IPS-11a (cell line): ENCODE measurements around the gene NCOA1.
A peak's percentile ranks its signal among the peaks of the same experiment; 100 is the strongest.
"Not testable (repeated sequence)": the region's sequence is repeated elsewhere in the genome, so short reads cannot be mapped to it uniquely, and the experiment has no call there.

Source experiments
- H3K4me3 ChIP-seq: one replicate; pipeline ENCODE4 v1.5.1; 2013; ENCODE audit warnings: low read depth, low read length, control low read depth

NCOA1 gene

DNA sequence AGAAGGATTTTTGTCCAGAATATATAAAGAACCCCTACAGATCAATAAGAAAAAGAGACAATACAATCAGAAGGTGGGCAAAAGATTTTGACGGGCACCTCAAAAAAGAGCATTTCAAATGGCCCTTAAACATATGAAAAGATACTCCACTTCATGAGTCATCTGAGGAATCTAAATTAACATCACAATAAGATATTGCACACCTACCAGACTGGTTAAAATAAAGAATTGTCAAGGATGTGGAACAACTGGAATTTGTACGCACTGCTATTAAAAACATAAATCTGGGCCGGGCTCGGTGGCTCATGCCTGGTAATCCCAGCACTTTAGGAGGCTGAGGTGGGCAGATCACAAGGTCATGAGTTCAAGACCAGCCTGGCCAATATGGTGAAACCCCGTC is 17.0 kb upstream of the NCOA1 start:
- no peak overlapping the region for H3K4me3 ChIP-seq

GRCh38 chr2:24477229-24477628 is 13.8 kb upstream of the NCOA1 start:
- H3K4me3 ChIP-seq, result no peak overlapping the region

- H3K4me3 ChIP-seq, result no peak overlapping the region
These were observed 12.8 kb upstream of the NCOA1 start for GRCh38 chr2:24478243-24478642.

- H3K4me3 ChIP-seq, result no peak overlapping the region
These were observed 10.8 kb upstream of the NCOA1 start for GRCh38 chr2:24480245-24480644.

GRCh38 chr2:24482251-24482971 is 8.6 kb upstream of the NCOA1 start:
- H3K4me3 ChIP-seq, result no peak overlapping the region

- no peak overlapping the region for H3K4me3 ChIP-seq
These were observed 8.1 kb upstream of the NCOA1 start for GRCh38 chr2:24482972-24483300.

GRCh38 chr2:24484677-24485076 is 6.4 kb upstream of the NCOA1 start:
- H3K4me3 ChIP-seq, result not testable (repeated sequence)

- no peak overlapping the region for H3K4me3 ChIP-seq
These were observed 5.9 kb upstream of the NCOA1 start for GRCh38 chr2:24485197-24485596.

GRCh38 chr2:24486636-24487205 is 4.3 kb upstream of the NCOA1 start:
- H3K4me3 ChIP-seq, result no peak overlapping the region

GRCh38 chr2:24489465-24490180 is 1.4 kb upstream of the NCOA1 start:
- H3K4me3 ChIP-seq, result peak overlapping the region; percentile 53

DNA sequence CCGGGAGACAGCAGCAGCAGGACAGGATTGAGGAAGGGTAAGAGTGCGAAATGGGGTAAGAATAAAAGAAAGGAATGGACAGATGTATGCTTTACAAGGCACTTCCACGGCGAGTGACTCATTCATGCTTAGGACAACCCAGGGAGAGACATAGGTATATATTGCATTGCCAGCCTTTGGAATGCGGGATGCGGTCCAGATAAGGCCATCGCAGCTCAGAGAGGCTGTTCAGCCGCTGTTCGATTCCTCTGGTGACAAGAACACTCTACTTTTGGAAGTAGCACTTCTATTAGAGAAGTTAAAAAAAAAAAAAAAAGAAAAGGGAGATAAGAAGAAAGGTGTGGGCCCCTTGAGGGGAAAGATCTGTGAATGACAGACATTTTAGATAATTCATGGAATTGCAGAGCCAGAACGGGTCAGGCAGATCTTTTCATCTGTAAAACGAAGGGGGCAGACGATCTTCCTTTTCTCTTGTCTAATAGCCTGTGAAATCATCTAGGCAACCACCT is 819 bp upstream of the NCOA1 start:
- H3K4me3 ChIP-seq, result peak overlapping the region; percentile 53

DNA sequence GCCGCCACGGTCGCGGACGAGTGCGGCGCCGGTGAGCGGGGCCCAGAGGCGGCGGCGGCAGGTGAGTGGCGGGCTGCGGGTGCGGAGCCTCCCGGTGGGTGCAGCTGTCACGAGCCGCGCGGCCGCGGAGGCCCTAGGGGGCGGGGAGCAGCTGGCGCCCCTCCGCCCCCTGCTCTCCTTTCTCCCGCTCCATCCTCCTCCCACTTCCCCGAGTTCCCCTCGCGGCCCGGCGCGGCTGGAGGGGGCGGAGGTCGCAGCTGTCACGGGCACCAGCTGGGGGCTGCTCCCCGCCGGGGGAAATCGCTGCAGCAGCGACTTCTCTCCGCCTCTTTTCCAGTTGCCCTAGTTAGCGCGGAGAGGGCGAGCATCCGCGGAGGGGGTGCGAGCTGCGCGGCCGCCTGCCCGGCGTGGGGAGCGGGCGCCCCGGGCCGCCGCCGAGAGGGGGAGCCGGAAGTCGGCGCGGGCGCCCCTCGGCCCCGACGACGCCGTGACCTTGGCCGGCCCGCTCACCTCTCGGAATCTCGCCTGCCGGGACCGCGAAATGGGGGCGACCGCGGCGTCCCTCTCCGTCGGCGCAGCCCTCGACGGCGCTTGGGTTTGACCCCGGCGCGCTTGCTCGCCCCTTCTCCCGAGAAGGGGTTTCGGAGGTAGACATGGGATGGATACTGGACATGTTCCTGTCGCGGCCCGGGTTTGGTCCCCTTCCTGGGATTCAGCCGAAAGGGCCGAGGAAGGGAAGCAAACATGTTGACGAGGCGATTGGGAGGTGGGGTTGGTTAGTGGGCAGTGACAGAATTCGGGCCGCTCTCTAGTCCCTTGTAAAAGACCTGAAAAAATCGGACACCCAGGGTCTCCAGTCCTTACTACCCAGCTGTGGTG is 727 bp downstream of the NCOA1 start:
- H3K4me3 ChIP-seq, result peak overlapping the region; percentile 74

- peak overlapping the region; percentile 74 for H3K4me3 ChIP-seq
These were observed 1.6 kb downstream of the NCOA1 start for GRCh38 chr2:24492421-24493279.

DNA sequence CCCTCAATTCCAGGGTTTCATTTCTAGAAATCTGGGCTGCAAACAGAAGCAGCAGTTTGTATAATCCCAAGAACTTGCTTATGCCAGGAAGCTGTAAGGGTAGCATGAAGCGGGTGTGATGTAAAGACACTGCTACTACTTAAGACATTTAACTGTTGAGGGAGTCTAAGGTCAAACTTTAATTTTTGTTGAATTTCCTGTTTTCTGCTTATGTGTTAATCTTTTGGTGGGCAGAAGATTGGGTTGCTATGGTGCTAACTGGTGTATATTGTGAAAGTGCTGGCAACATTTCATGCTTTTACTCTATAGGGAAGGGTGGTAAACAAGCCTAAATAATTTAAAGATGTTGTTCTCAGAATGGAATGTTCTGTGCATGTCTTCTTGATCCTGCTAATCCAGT is 2.7 kb downstream of the NCOA1 start:
- H3K4me3 ChIP-seq, result no peak overlapping the region

DNA sequence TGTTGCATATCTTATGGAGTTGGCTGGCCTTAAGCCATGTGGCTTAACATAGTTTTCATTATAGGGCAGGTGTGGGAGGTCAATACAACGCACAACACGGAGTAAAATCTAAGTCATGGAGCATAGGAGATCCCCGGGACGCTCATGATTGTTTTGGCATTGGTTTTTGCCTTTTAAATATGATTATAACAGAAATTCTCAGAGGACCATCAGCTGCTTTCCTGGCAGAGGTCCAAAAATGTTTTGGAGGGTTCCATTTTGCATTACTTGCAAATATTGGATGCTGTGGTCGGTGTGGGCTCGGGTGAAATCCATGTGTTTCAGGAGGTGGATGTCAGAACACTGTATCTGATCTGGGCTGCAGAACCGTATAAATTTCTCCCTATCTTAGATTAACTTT is 3.4 kb downstream of the NCOA1 start:
- no peak overlapping the region for H3K4me3 ChIP-seq

DNA sequence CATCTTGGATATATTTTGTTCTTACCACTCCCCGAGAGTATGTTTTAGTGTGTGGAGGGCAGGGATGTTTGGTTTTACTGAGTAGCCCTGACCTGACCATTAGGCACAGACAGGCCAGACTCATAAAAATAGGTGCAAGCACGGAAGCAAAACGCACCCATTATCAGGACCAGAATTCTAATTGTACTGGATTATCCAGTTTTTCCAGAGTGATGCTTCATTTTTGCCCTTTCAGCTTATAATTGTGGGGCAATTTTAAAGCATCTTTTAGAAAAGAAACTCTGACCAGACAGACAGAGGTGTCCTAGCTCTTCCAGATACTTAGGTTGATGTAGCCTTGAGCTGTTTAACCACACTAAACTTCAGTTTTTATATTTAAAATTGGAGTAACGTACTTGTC is 4.4 kb downstream of the NCOA1 start:
- no peak overlapping the region for H3K4me3 ChIP-seq

- H3K4me3 ChIP-seq, result no peak overlapping the region
These were observed 5.9 kb downstream of the NCOA1 start for GRCh38 chr2:24496959-24497358.

- H3K4me3 ChIP-seq, result no peak overlapping the region
These were observed 6.6 kb downstream of the NCOA1 start for GRCh38 chr2:24497685-24498084.

DNA sequence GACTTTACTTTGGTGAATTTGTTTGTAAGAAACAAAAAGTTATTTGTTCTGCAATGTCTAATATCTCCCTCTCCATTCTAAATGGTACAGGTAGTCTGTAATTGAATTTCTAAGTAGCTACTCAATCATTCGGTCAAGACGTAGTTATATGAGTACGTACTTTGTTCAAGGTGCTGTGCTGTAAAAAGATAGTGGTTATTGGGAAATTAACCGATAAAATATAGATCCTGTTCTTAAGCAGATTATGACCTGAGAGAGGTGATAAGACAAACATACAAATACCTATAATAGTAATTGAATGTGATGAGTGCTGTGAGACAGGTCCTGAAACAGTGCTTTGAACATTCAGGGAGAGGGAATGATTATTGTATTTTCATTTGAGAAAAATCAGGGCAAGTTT is 7.1 kb downstream of the NCOA1 start:
- H3K4me3 ChIP-seq, result no peak overlapping the region

GRCh38 chr2:24501813-24502212 is 10.8 kb downstream of the NCOA1 start:
- H3K4me3 ChIP-seq, result no peak overlapping the region
